ENCODE data around the gene RHEB.

RHEB gene

DNA sequence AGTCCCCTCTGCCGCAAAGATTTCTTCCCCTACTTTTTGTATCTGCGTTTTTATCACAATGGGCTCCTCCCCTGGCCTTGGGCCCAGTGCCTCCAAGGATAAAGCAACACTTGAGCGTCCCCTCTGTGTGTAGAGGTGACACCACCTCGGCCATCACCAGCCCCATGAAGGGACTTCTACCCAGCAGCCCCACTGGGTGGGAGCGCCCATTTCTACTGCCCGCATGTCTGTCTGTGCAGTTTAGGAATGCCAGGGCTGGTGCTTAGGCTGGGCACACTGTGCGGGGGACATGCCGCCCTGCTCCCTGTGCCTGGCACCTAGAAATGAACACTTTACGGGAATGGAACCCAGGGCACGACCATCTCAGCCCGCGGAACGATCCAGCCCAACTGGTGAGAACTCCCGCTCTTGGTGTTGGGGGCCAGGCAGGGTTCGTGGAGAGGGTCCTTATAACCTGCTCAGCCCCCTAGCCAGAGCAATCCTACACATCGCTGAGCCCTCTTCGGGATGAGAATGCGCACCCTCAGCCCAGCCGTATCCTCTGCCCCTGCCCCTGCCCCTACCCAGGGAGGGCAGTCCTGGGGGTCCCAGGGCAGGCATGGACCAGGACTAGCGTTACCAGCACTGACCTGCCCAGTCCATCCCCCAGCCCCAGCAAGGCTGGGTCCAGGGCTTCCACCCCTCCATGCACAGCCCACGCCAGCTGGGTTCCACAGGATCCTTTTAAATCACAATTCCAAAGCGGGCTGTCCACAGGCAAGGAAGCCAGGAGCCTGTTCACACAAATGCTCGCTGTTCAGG, 92.6 kb downstream of the RHEB start:
- Histone ChIP-seq H3K4me3 (ENCODE audit: low read depth, low read length) (no peak overlapping the region), H3K9me3 (no peaks in the 10 kb centered on the region), H3K27me3 (no peaks in the 10 kb centered on the region), H3K4me1 (no peaks in the 10 kb centered on the region), H3K36me3 (no peaks in the 10 kb centered on the region)
- TF ChIP-seq, protein P1, sequence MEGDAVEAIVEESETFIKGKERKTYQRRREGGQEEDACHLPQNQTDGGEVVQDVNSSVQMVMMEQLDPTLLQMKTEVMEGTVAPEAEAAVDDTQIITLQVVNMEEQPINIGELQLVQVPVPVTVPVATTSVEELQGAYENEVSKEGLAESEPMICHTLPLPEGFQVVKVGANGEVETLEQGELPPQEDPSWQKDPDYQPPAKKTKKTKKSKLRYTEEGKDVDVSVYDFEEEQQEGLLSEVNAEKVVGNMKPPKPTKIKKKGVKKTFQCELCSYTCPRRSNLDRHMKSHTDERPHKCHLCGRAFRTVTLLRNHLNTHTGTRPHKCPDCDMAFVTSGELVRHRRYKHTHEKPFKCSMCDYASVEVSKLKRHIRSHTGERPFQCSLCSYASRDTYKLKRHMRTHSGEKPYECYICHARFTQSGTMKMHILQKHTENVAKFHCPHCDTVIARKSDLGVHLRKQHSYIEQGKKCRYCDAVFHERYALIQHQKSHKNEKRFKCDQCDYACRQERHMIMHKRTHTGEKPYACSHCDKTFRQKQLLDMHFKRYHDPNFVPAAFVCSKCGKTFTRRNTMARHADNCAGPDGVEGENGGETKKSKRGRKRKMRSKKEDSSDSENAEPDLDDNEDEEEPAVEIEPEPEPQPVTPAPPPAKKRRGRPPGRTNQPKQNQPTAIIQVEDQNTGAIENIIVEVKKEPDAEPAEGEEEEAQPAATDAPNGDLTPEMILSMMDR (IDR thresholded peaks at IDR 0.05; ENCODE audit: low read depth, low read length) = no peak
- DNase-seq = no peak

- TF ChIP-seq, protein P1 (IDR thresholded peaks at IDR 0.05; ENCODE audit: low read depth, low read length) = no peak
- Histone ChIP-seq H3K36me3 (no peaks in the 10 kb centered on the region), H3K4me3 (ENCODE audit: low read depth, low read length) (no peak overlapping the region), H3K27me3 (no peaks in the 10 kb centered on the region), H3K9me3 (no peaks in the 10 kb centered on the region), H3K4me1 (no peaks in the 10 kb centered on the region)
- no peak for DNase-seq
Observed at GRCh38 chr7:151426441-151426903, 93.2 kb downstream of the RHEB start.

DNA sequence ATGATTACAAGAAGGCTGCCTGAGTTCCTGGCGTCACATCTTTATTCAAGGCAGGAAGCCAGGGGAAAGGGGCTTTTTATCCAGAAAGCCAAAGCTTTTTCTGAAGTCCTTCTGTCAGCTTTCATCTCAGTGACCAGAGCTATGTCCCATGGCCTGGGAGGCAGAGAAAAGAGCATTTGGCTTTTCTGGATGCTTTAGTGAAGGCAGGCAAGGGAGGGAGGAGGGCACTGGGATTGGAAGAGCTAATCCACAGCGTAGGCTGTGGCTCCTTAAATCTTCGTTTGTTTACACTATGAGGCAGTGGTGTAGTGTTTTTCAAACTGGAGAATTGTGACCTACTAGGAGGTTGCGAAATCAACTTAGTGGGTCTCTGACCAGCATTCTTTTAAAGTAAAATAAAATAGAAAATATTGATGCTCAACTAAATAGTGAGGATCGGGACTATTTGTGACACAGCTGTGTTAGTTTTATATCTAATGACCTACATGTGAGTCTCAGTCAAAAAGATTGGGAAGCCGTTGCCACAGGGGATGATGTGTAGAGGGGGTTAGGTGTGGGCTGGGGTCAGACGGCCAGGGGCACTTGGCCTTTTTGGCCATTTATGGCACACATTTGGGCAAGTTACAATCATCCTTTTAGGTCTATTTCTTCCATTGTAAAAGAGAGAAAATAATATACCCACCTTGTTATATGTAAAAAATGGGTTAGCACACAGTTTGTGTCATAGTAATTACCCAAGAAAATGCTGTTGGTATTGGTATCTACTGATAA, 93.8 kb downstream of the RHEB start:
- H3K27me3 ChIP-seq = no peaks in the 10 kb centered on the region
- no peaks in the 10 kb centered on the region for H3K4me1 ChIP-seq
- no peak for DNase-seq
- no peaks in the 10 kb centered on the region for H3K9me3 ChIP-seq
- no peaks in the 10 kb centered on the region for H3K36me3 ChIP-seq
- H3K4me3 ChIP-seq (ENCODE audit: low read depth, low read length) = no peak overlapping the region
- TF ChIP-seq, protein P1 (IDR thresholded peaks at IDR 0.05; ENCODE audit: low read depth, low read length) = no peak

- no peaks in the 10 kb centered on the region for H3K27me3 ChIP-seq
- DNase-seq = no peak
- H3K9me3 ChIP-seq = no peaks in the 10 kb centered on the region
- TF ChIP-seq, protein P1 (IDR thresholded peaks at IDR 0.05; ENCODE audit: low read depth, low read length) = no peak
- H3K36me3 ChIP-seq = no peaks in the 10 kb centered on the region
- H3K4me1 ChIP-seq = no peaks in the 10 kb centered on the region
- no peak overlapping the region for H3K4me3 ChIP-seq (ENCODE audit: low read depth, low read length)
Observed at GRCh38 chr7:151424799-151425198, 94.9 kb downstream of the RHEB start.

DNA sequence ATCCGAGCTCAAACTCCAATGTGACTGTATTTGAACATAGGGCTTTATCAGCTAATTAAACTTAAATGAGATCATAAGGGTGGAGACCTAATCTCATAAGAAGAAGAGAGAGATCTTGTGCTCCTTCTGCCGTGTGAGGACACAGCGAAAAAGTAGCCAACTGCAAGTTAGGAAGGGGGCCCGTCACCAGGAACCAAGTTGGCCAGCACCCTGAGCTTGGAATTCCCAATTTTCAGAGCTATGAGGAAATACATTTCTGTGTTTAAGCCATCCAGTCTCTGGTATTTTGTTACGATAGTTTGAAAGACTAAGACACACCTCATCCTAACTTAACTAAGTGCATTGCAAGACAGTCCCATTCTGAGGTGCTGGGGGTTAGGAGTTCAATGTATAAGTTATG, 95.8 kb downstream of the RHEB start:
- Histone ChIP-seq H3K9me3 (no peaks in the 10 kb centered on the region), H3K27me3 (no peaks in the 10 kb centered on the region), H3K36me3 (no peaks in the 10 kb centered on the region), H3K4me3 (ENCODE audit: low read depth, low read length) (no peak overlapping the region), H3K4me1 (no peaks in the 10 kb centered on the region)
- TF ChIP-seq, protein P1 (IDR thresholded peaks at IDR 0.05; ENCODE audit: low read depth, low read length) = no peak
- DNase-seq = no peak

DNA sequence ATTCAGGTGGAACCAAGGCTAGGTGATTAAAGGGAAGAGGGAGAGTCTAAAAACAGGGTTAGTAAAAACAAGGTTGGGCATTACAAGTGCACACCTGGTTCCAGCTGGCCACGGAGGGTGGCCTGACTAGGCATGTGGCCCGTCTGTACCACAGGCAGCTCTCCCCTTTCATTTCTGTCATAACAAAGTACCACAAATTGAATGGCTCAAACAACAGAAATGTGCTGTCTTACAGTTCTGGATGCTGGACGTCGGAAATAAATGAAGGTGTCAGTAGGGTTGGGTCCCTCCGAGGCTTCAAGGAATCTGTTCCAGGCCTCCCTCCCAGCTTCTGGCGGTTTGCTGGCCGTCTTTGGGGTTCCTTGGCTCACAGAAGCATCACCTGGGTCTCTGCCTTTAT, 96.5 kb downstream of the RHEB start:
- TF ChIP-seq, protein P1 (IDR thresholded peaks at IDR 0.05; ENCODE audit: low read depth, low read length) = no peak
- Histone ChIP-seq H3K4me1 (no peaks in the 10 kb centered on the region), H3K4me3 (ENCODE audit: low read depth, low read length) (no peak overlapping the region), H3K9me3 (no peaks in the 10 kb centered on the region), H3K36me3 (no peaks in the 10 kb centered on the region), H3K27me3 (no peaks in the 10 kb centered on the region)
- no peak for DNase-seq
